GM12891 (cell line): Measurements from ENCODE around the gene SLCO4C1.

Source experiments
- DNase-seq: peaks from one replicate; pipeline ENCODE4 v3.0.0; 2011; ENCODE audit warnings: low spot score; ENCODE audit not compliant: insufficient read length
- FAIRE-seq: peaks from 2 replicates; lab custom pipeline; 2011; peaks lifted over from hg19 to GRCh38; lab: Jason Lieb, UNC
- PAX5 ChIP-seq: IDR thresholded peaks from 2 replicates; pipeline ENCODE4 v1.6.1; 2011; ENCODE audit warnings: low read length, moderate library complexity, mild to moderate bottlenecking; ENCODE audit not compliant: insufficient read depth, severe bottlenecking
- POLR2A ChIP-seq: IDR thresholded peaks from 2 replicates; pipeline ENCODE4 v1.6.1; 2011; ENCODE audit warnings: low read depth, low read length, control low read depth
- POLR2AphosphoS5 ChIP-seq: IDR thresholded peaks from 2 replicates; pipeline ENCODE4 v1.6.1; 2011; ENCODE audit warnings: low read depth, low read length, control low read depth
- POU2F2 ChIP-seq: IDR thresholded peaks from 2 replicates; pipeline ENCODE4 v1.6.1; 2011; ENCODE audit warnings: low read depth, mild to moderate bottlenecking, control low read depth, low read length, moderate library complexity
- SPI1 ChIP-seq: IDR thresholded peaks from 2 replicates; pipeline ENCODE4 v1.6.1; 2011; ENCODE audit warnings: low read depth, low read length, control low read depth
- TAF1 ChIP-seq: IDR thresholded peaks from 2 replicates; pipeline ENCODE4 v1.6.1; 2011; ENCODE audit warnings: low read depth, low read length, control low read depth

The SLCO4C1 gene

GRCh38 chr5:102278231-102278630 is 17.9 kb downstream of the SLCO4C1 start:
- DNase-seq (no peak), FAIRE-seq (no peak)
- TF ChIP-seq SPI1 (no peak), PAX5 (no peak), POU2F2 (no peak), TAF1 (no peak), POLR2AphosphoS5 (no peak), POLR2A (no peak)

GRCh38 chr5:102277144-102277543 is 18.9 kb downstream of the SLCO4C1 start:
- DNase-seq (no peak), FAIRE-seq (no peak)
- no peak for TF ChIP-seq TAF1
- no peak for TF ChIP-seq POLR2A
- no peak for TF ChIP-seq POU2F2
- TF ChIP-seq POLR2AphosphoS5: no peak

- DNase-seq: no peak
- no peak for TF ChIP-seq PAX5
- TF ChIP-seq POLR2AphosphoS5: no peak
- TF ChIP-seq SPI1: no peak
- TF ChIP-seq POLR2A: no peak
- no peak for TF ChIP-seq TAF1
- TF ChIP-seq POU2F2: no peak
- FAIRE-seq: no peak
Observed at GRCh38 chr5:102271759-102272158, 24.3 kb downstream of the SLCO4C1 start.

GRCh38 chr5:102270036-102270435 is 26.0 kb downstream of the SLCO4C1 start:
- TF ChIP-seq POLR2AphosphoS5: no peak
- DNase-seq (no peak), FAIRE-seq (no peak)

GRCh38 chr5:102262688-102263087 is 33.4 kb downstream of the SLCO4C1 start:
- TF ChIP-seq TAF1 (no peak), POLR2AphosphoS5 (no peak), POLR2A (no peak), SPI1 (no peak), PAX5 (no peak), POU2F2 (no peak)
- FAIRE-seq (no peak), DNase-seq (no peak)

- no peak for FAIRE-seq
- TF ChIP-seq PAX5 (no peak), POLR2A (no peak), SPI1 (no peak), TAF1 (no peak), POLR2AphosphoS5 (no peak), POU2F2 (no peak)
- DNase-seq: no peak
Observed at GRCh38 chr5:102249381-102249780, 46.7 kb downstream of the SLCO4C1 start.

GRCh38 chr5:102243213-102243612 is 52.9 kb downstream of the SLCO4C1 start:
- FAIRE-seq (no peak), DNase-seq (no peak)
- TF ChIP-seq POU2F2: no peak
- no peak for TF ChIP-seq TAF1
- no peak for TF ChIP-seq POLR2AphosphoS5
- no peak for TF ChIP-seq POLR2A
- TF ChIP-seq PAX5: no peak
- TF ChIP-seq SPI1: no peak

- TF ChIP-seq POLR2A (no peak), POU2F2 (no peak), PAX5 (no peak), TAF1 (no peak), POLR2AphosphoS5 (no peak), SPI1 (no peak)
- DNase-seq: no peak
- FAIRE-seq: no peak
Observed at GRCh38 chr5:102241809-102242421, 54.2 kb downstream of the SLCO4C1 start.

GRCh38 chr5:102231693-102232619 is 64.1 kb downstream of the SLCO4C1 start:
- TF ChIP-seq POLR2A (no peak), PAX5 (no peak), POU2F2 (no peak), POLR2AphosphoS5 (no peak), SPI1 (no peak), TAF1 (no peak)
- DNase-seq (no peak), FAIRE-seq (no peak)

- FAIRE-seq (no peak), DNase-seq (no peak)
- no peak for TF ChIP-seq POLR2A
- no peak for TF ChIP-seq POLR2AphosphoS5
- no peak for TF ChIP-seq POU2F2
- no peak for TF ChIP-seq PAX5
- no peak for TF ChIP-seq TAF1
- TF ChIP-seq SPI1: peak; percentile 23; the same call in 1 of the 2 replicates
Observed at GRCh38 chr5:102229685-102230084, 66.4 kb downstream of the SLCO4C1 start.

GRCh38 chr5:102226321-102226720 is 69.8 kb downstream of the SLCO4C1 start:
- FAIRE-seq (no peak), DNase-seq (no peak)
- no peak for TF ChIP-seq SPI1
- TF ChIP-seq PAX5: no peak
- TF ChIP-seq POLR2AphosphoS5: no peak
- TF ChIP-seq TAF1: no peak
- TF ChIP-seq POU2F2: no peak
- no peak for TF ChIP-seq POLR2A
